ENCODE measurements around the gene BLTP3A.
"Not testable (repeated sequence)": the region's sequence is repeated elsewhere in the genome, so short reads cannot be mapped to it uniquely, and the experiment has no call there.

BLTP3A gene

GRCh38 chr6:34791701-34792604 lies at the start of gene BLTP3A:
Gene BLTP3A, plus strand, starts transcription at chr6:34792083. Its CDS starts 168 bp downstream, at chr6:34792251.
- Histone ChIP-seq H3K4me2 (peak within 1 kb of the TSS; percentile 57), H3K4me1 (ENCODE audit: low read depth, poor library complexity, severe bottlenecking) (peaks cover 22% of the 10 kb centered on the region), H3K27ac (peak within 1 kb of the TSS; percentile 87), H2AFZ (ENCODE audit: low read depth) (peak within 1 kb of the TSS; percentile 99), H4K20me1 (ENCODE audit: insufficient read depth) (no peaks in the 10 kb centered on the region), H3K4me3 (IDR thresholded peaks at IDR 0.05; ENCODE audit: insufficient read depth, low read depth, low read length) (no peak within 1 kb of the TSS), H3K27me3 (ENCODE audit: insufficient read depth, low read depth) (no peaks in the 10 kb centered on the region), H3K36me3 (ENCODE audit: insufficient read depth) (no peaks in the 10 kb centered on the region), H3K9ac (peak within 1 kb of the TSS; percentile 96), H3K79me2 (ENCODE audit: insufficient read depth, low read depth) (peaks cover 32% of the 10 kb centered on the region; the same call in 1 of the 2 replicates)
- TF ChIP-seq CTCF (conservative IDR thresholded peaks at IDR 0.05; ENCODE audit: low read depth, low read length), result no peak

DNA sequence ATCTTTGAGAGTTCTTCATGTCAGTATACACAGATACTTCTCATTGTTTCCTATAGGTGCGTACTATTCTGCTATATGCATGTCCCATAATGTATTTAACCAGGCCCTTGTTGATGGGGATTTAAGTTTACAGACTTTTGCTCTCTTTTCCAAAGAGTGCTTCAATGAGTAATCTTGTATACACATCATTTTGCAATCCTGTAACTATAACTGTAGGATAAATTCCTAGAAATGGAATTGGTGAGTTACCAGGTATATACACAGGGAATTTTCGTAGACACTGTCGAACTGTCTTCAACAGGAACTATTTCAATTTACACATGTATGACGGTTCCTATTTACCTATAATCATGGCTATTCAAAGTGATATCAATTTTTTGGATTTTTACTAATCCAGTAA lies 49.8 kb upstream of the BLTP3A start:
- Histone ChIP-seq H3K9ac (no peak overlapping the region), H3K4me2 (no peak overlapping the region), H2AFZ (ENCODE audit: low read depth) (no peak overlapping the region), H3K36me3 (ENCODE audit: insufficient read depth) (no peaks in the 10 kb centered on the region), H3K4me3 (IDR thresholded peaks at IDR 0.05; ENCODE audit: insufficient read depth, low read depth, low read length) (no peak overlapping the region), H3K27me3 (ENCODE audit: insufficient read depth, low read depth) (no peaks in the 10 kb centered on the region), H3K4me1 (ENCODE audit: low read depth, poor library complexity, severe bottlenecking) (peaks cover 23% of the 10 kb centered on the region), H3K27ac (no peak overlapping the region), H3K79me2 (ENCODE audit: insufficient read depth, low read depth) (no peaks in the 10 kb centered on the region), H4K20me1 (ENCODE audit: insufficient read depth) (no peaks in the 10 kb centered on the region)
- no peak for TF ChIP-seq CTCF (conservative IDR thresholded peaks at IDR 0.05; ENCODE audit: low read depth, low read length)

- Histone ChIP-seq H4K20me1 (ENCODE audit: insufficient read depth) (no peaks in the 10 kb centered on the region), H3K36me3 (ENCODE audit: insufficient read depth) (no peaks in the 10 kb centered on the region), H3K9ac (no peak overlapping the region), H3K4me2 (peak overlapping the region; percentile 14; the same call in 1 of the 2 replicates), H3K4me1 (ENCODE audit: low read depth, poor library complexity, severe bottlenecking) (peaks cover 23% of the 10 kb centered on the region), H2AFZ (ENCODE audit: low read depth) (peak overlapping the region; percentile 52), H3K27me3 (ENCODE audit: insufficient read depth, low read depth) (no peaks in the 10 kb centered on the region), H3K27ac (peak overlapping the region; percentile 35), H3K4me3 (IDR thresholded peaks at IDR 0.05; ENCODE audit: insufficient read depth, low read depth, low read length) (no peak overlapping the region), H3K79me2 (ENCODE audit: insufficient read depth, low read depth) (no peaks in the 10 kb centered on the region)
- no peak for TF ChIP-seq CTCF (conservative IDR thresholded peaks at IDR 0.05; ENCODE audit: low read depth, low read length)
Measured at GRCh38 chr6:34743625-34744293, 48.1 kb upstream of the BLTP3A start.

GRCh38 chr6:34744294-34744647 lies 47.6 kb upstream of the BLTP3A start:
- Histone ChIP-seq H2AFZ (ENCODE audit: low read depth) (peak overlapping the region; percentile 52; the same call in 1 of the 2 replicates), H3K4me1 (ENCODE audit: low read depth, poor library complexity, severe bottlenecking) (peaks cover 23% of the 10 kb centered on the region), H3K27ac (peak overlapping the region; percentile 35)
- not testable (repeated sequence) for H4K20me1 ChIP-seq (ENCODE audit: insufficient read depth); H3K79me2 ChIP-seq (ENCODE audit: insufficient read depth, low read depth); H3K27me3 ChIP-seq (ENCODE audit: insufficient read depth, low read depth); H3K36me3 ChIP-seq (ENCODE audit: insufficient read depth); H3K9ac ChIP-seq; H3K4me3 ChIP-seq (IDR thresholded peaks at IDR 0.05; ENCODE audit: insufficient read depth, low read depth, low read length); H3K4me2 ChIP-seq
